ENCODE results near the gene TRAM2.

DNA sequence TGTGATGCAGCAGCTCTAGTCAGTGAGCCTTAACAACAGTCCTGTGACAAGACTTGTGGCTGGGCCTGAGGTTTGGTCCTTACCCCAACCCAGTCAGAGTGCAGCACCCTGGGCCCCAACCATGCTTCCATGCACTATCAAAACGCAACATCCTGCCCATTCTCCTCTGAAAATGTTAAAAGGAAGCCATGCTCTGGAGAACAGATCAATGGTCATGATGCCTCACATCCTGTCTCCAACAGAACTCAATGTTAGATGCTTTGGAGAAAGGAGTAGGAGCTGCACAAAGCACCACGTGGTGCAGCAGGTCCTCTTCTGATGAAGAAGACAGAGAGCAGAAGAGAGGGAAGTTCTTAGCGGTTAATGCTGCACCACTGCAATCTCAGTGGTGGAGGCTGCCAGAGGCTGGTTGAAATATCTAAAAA, 41.9 kb downstream of the TRAM2 start:
- TF ChIP-seq, protein P1, sequence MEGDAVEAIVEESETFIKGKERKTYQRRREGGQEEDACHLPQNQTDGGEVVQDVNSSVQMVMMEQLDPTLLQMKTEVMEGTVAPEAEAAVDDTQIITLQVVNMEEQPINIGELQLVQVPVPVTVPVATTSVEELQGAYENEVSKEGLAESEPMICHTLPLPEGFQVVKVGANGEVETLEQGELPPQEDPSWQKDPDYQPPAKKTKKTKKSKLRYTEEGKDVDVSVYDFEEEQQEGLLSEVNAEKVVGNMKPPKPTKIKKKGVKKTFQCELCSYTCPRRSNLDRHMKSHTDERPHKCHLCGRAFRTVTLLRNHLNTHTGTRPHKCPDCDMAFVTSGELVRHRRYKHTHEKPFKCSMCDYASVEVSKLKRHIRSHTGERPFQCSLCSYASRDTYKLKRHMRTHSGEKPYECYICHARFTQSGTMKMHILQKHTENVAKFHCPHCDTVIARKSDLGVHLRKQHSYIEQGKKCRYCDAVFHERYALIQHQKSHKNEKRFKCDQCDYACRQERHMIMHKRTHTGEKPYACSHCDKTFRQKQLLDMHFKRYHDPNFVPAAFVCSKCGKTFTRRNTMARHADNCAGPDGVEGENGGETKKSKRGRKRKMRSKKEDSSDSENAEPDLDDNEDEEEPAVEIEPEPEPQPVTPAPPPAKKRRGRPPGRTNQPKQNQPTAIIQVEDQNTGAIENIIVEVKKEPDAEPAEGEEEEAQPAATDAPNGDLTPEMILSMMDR (IDR thresholded peaks at IDR 0.05; ENCODE audit: low read depth, low read length): no peak
- no peak for TF ChIP-seq EZH2phosphoT487 (IDR thresholded peaks at IDR 0.05; ENCODE audit: low read depth)

All from OCI-LY3 (cell line).